Sigmoid colon (tissue), 4 donors: Measurements from ENCODE around the gene PXDN.

ENCODE experiments used
- CTCF ChIP-seq, 4 experiments: fragments of 450-650 bp in 3 of 4; fragments of 200-600 bp in 1 of 4; IDR thresholded peaks; one replicate each; pipeline ENCODE4 v1.5.1; 2016 to 2019; ENCODE audit warnings: antibody characterized with exemption in 4 of 4, mild to moderate bottlenecking in 3 of 4, moderate library complexity in 2 of 4
- POLR2A ChIP-seq, 2 donors: fragments of 450-650 bp; IDR thresholded peaks; one replicate each; pipeline ENCODE4 v1.6.1; 2016; ENCODE audit warnings: antibody characterized with exemption in 2 of 2, mild to moderate bottlenecking in 2 of 2, moderate library complexity in 2 of 2
- POLR2AphosphoS5 ChIP-seq, 4 donors: sonication (generic); formaldehyde crosslinking; IDR thresholded peaks; one replicate each; pipeline ENCODE4 v1.6.1; 2017; ENCODE audit warnings: antibody characterized with exemption in 4 of 4

- TF ChIP-seq CTCF (IDR thresholded peaks at IDR 0.05), result no peak
- no peak for TF ChIP-seq POLR2A (IDR thresholded peaks at IDR 0.05)
- no peak for TF ChIP-seq POLR2AphosphoS5 (IDR thresholded peaks at IDR 0.05)
These were observed 2.1 kb upstream of the PXDN start for GRCh38 chr2:1746174-1747064.
